K562 (cell line): ENCODE results near the gene PRPSAP1. TPM values are rescaled to one million over a fixed set of nuclear protein-coding genes. Genes with fewer than 3 reads are reported as not detected.

ENCODE experiments used
- ATAC-seq: fragments of 200-7000 bp; cut with Tn5 transposase; 3 replicates; pipeline ENCODE4 v1.9.1; 2020; ENCODE audit warnings: moderate library complexity
- BruUV-seq: library from RNA; stranded (reverse); fragments of 400-500 nt; replicated peaks from 2 replicates; lab custom pipeline; 2021; lab: Mats Ljungman, UMichigan
- CTCF ChIA-PET: fragments of 300-600 bp; formaldehyde crosslinking; extraction: SDS; loops from one replicate; lab custom pipeline; 2021; ENCODE audit warnings: low intra/inter-chr PET ratio; lab: Yijun Ruan, JAX
- POLR2A ChIA-PET: fragments of 300-600, 350-650 bp; sonication (Branson Sonifier 250); formaldehyde crosslinking; extraction: SDS; loops from one replicate; lab custom pipeline; 2021; ENCODE audit warnings: antibody characterized with exemption, inconsistent platforms; lab: Yijun Ruan, JAX
- DNase-seq, 4 experiments: peaks; one replicate each; pipeline versions ENCODE4 v3.0.0 to v3.0.0-alpha.2; 2011 to 2018; ENCODE audit warnings: low spot score in 3 of 4, mixed read lengths in 3 of 4; ENCODE audit errors: extremely low read depth in 1 of 4
- FAIRE-seq: peaks from 2 replicates; lab custom pipeline; 2011; peaks lifted over from hg19 to GRCh38; lab: Jason Lieb, UNC
- H2AFZ ChIP-seq: 2 replicates; pipeline ENCODE4 v1.6.0; 2011; ENCODE audit warnings: low read depth, low read length, control low read depth, inconsistent platforms
- H3K27ac ChIP-seq: fragments of 200-600 bp; 3 replicates; pipeline ENCODE4 v1.8.0; 2011; ENCODE audit warnings: low read depth, mild to moderate bottlenecking, control low read depth, inconsistent platforms, low read length, moderate library complexity, mixed read lengths; ENCODE audit errors: extremely low read depth
- H3K27me3 ChIP-seq, 2 experiments: fragments of 300-600 bp in 1 of 2; 2 replicates in 1 of 2; 3 replicates in 1 of 2; pipeline versions ENCODE4 v1.6.0 to v1.8.0; 2011; ENCODE audit warnings: inconsistent platforms in 2 of 2, low read length in 2 of 2, mild to moderate bottlenecking in 1 of 2, mixed read lengths in 1 of 2, moderate library complexity in 1 of 2; ENCODE audit not compliant: control insufficient read depth in 2 of 2, insufficient read depth in 2 of 2
- H3K36me3 ChIP-seq: fragments of 300-600 bp; 3 replicates; pipeline ENCODE4 v1.8.0; 2011; ENCODE audit warnings: mild to moderate bottlenecking, low read length, inconsistent platforms; ENCODE audit not compliant: control insufficient read depth, insufficient read depth
- H3K4me1 ChIP-seq, 2 experiments: fragments of 200-600 bp in 1 of 2; replicated peaks in 1 of 2; 2 replicates in 1 of 2; 3 replicates in 1 of 2; pipeline versions ENCODE4 v1.5.1 to v1.8.0; 2011; ENCODE audit warnings: inconsistent platforms in 2 of 2, low read length in 2 of 2, mild to moderate bottlenecking in 1 of 2, mixed read lengths in 1 of 2, moderate library complexity in 1 of 2; ENCODE audit not compliant: control insufficient read depth in 2 of 2, insufficient read depth in 2 of 2
- H3K4me2 ChIP-seq: 2 replicates; pipeline ENCODE4 v1.6.1; 2011; ENCODE audit warnings: low read length, control low read depth, inconsistent platforms, mixed read lengths; ENCODE audit not compliant: insufficient read depth
- H3K4me3 ChIP-seq: fragments of 200-600 bp; sonication (generic), shearing (Covaris generic); 2 replicates; pipeline ENCODE4 v1.5.1; 2016; ENCODE audit warnings: control low read depth, inconsistent platforms
- H3K79me2 ChIP-seq: fragments of 200-600 bp; 3 replicates; pipeline ENCODE4 v1.8.0; 2011; ENCODE audit warnings: low read length, inconsistent platforms; ENCODE audit not compliant: control insufficient read depth, insufficient read depth
- H3K9ac ChIP-seq, 2 experiments: 2 replicates each; pipeline versions ENCODE4 v1.6.0 to v1.6.1; 2011; ENCODE audit warnings: low read depth in 2 of 2, low read length in 2 of 2, control low read depth in 1 of 2, inconsistent platforms in 1 of 2, mild to moderate bottlenecking in 1 of 2, mixed read lengths in 1 of 2; ENCODE audit not compliant: insufficient read depth in 1 of 2
- H3K9me1 ChIP-seq: one replicate; pipeline ENCODE4 v1.6.0; 2011; ENCODE audit warnings: inconsistent platforms, mild to moderate bottlenecking, low read length, moderate library complexity; ENCODE audit not compliant: control insufficient read depth, insufficient read depth
- H3K9me3 ChIP-seq: replicated peaks from 2 replicates; pipeline ENCODE4 v1.5.1; 2011; ENCODE audit warnings: low read depth, low read length, inconsistent platforms; ENCODE audit not compliant: control insufficient read depth, insufficient read depth
- H4K20me1 ChIP-seq: replicated peaks from 2 replicates; pipeline ENCODE4 v1.6.1; 2011; ENCODE audit warnings: low read length, inconsistent platforms, mixed read lengths; ENCODE audit not compliant: control insufficient read depth, insufficient read depth
- E2F4 ChIP-seq: sonication (generic); formaldehyde crosslinking; IDR thresholded peaks from 2 replicates; pipeline ENCODE4 v1.8.0; 2022; ENCODE audit warnings: mild to moderate bottlenecking, low read depth, missing genetic modification reagents
- GATAD2B ChIP-seq: fragments of 450-650 bp; IDR thresholded peaks from 2 replicates; pipeline ENCODE4 v1.6.1; 2017; ENCODE audit warnings: mild to moderate bottlenecking, borderline replicate concordance
- MED1 ChIP-seq: sonication (generic); formaldehyde crosslinking; IDR thresholded peaks from 2 replicates; pipeline ENCODE4 v1.8.1; 2023; ENCODE audit warnings: missing genetic modification reagents, borderline replicate concordance
- MXI1 ChIP-seq: IDR thresholded peaks from 2 replicates; pipeline ENCODE4 v1.6.1; 2011; ENCODE audit warnings: low read depth, mild to moderate bottlenecking, improper control_type of control experiment, low read length
- PHB2 ChIP-seq: fragments of 450-650 bp; IDR thresholded peaks from 2 replicates; pipeline ENCODE4 v1.6.1; 2017; ENCODE audit warnings: low read depth
- THRA ChIP-seq: fragments of 450-650 bp; IDR thresholded peaks from 2 replicates; pipeline ENCODE4 v1.6.1; 2017; ENCODE audit warnings: mild to moderate bottlenecking, moderate library complexity
- TRIM28 ChIP-seq: fragments of 450-650 bp; IDR thresholded peaks from 2 replicates; pipeline ENCODE4 v1.6.1; 2017
- ZBTB33 ChIP-seq: sonication (generic); formaldehyde crosslinking; IDR thresholded peaks from 2 replicates; pipeline ENCODE4 v1.8.1; 2023; ENCODE audit warnings: mild to moderate bottlenecking, missing genetic modification reagents
- ZNF121 ChIP-seq: sonication (generic); formaldehyde crosslinking; conservative IDR thresholded peaks from 2 replicates; pipeline ENCODE4 v1.8.0; 2022; ENCODE audit warnings: missing genetic modification reagents
- WGBS: fragments of 100-300 bp; shearing (Covaris generic); methylation state at CpG from one replicate; pipeline ENCODE4 v1.1.6; 2016; ENCODE audit warnings: low coverage, mixed read lengths; ENCODE audit not compliant: insufficient coverage; ENCODE audit errors: missing lambda C conversion rate; 5-methylcytosine and 5-hydroxymethylcytosine counted together
- in situ Hi-C: fragments of 300-500 bp; cut with MboI; formaldehyde crosslinking; loops from 4 replicates; pipeline ENCODE4 v1.15.0; 2018; ENCODE audit warnings: inconsistent platforms, mixed read lengths
- intact Hi-C: fragments of 100-400 bp; cut with micrococcal nuclease; formaldehyde crosslinking; loops from 2 replicates; pipeline ENCODE4 v1.14.2; 2022
- polyA plus RNA-seq, 8 experiments: library from polyadenylated mRNA; depleted of rRNA in 4 of 8; stranded (reverse) in 5 of 8; unstranded in 3 of 8; fragments of >200 nt; fragmentation: Nextera tagmentation in 2 of 8; fragmentation: Illumina TruSeq in 1 of 8; extraction: Ambion mirVana in 2 of 8; extraction: Trizol in 1 of 8; gene quantifications; 2 replicates each; pipeline versions ENCODE4 v1.2.1 to v1.2.3, GENCODE V29; 2011 to 2014; ENCODE audit warnings: inconsistent platforms in 1 of 8, missing spikeins in 1 of 8
- total RNA-seq, 7 experiments: library from RNA; depleted of rRNA in 6 of 7; stranded (reverse); fragments of >200 nt in 6 of 7; fragmentation: Illumina TruSeq in 2 of 7; extraction: Trizol in 2 of 7; gene quantifications; 2 replicates each; pipeline versions ENCODE4 v1.2.1 to v1.2.3, GENCODE V29; 2011 to 2021; ENCODE audit warnings: low replicate concordance in 1 of 7

The PRPSAP1 gene
- total and polyA plus RNA-seq, 9 of the 15 experiments (the other 6 are each of a cell fraction or from before 2014, with no cell fraction given), result 21.9 to 77.1 (median 40.8) TPM

- no peak for TF ChIP-seq ZBTB33 (CRISPR knock-in tag)
- TF ChIP-seq GATAD2B, result no peak
- TF ChIP-seq, all 486 proteins: peak for 0
These were observed 36.2 kb downstream of the PRPSAP1 start (continued) for GRCh38 chr17:76317535-76317934.

GRCh38 chr17:76314392-76315227 lies 39.1 kb downstream of the PRPSAP1 start:
- peaks cover 54% of the 10 kb centered on the region for H3K36me3 ChIP-seq

More at GRCh38 chr17:76314392-76315227, 39.1 kb downstream of the PRPSAP1 start:
- no peak for TF ChIP-seq THRA
- TF ChIP-seq E2F4 (CRISPR knock-in tag), result no peak
- no peak for TF ChIP-seq PHB2
- TF ChIP-seq TRIM28, result no peak
- TF ChIP-seq MED1 (CRISPR knock-in tag), result no peak
- peak; percentile 80 for TF ChIP-seq ZNF121 (CRISPR knock-in tag)
- TF ChIP-seq MXI1, result no peak
- H3K4me1 ChIP-seq, result no peaks in the 10 kb centered on the region; a peak in 1 of 5 replicates
- H2AFZ ChIP-seq, result no peak overlapping the region
- intact Hi-C loops, result no loop called here
- no TSS peak for BruUV-seq
- POLR2A ChIA-PET, result no interaction called here
- ATAC-seq (no peak), DNase-seq (no peak), FAIRE-seq (no peak)
- H3K9ac ChIP-seq, result peak overlapping the region in 1 of 2 experiments; percentile 69; a peak in 1 of 4 replicates
- no peak overlapping the region for H3K4me3 ChIP-seq
- in situ Hi-C loops, result no loop called here
- H4K20me1 ChIP-seq, result no peaks in the 10 kb centered on the region
- no peaks in the 10 kb centered on the region for H3K27me3 ChIP-seq
- no peak overlapping the region for H3K27ac ChIP-seq
- no peaks in the 10 kb centered on the region for H3K9me3 ChIP-seq
- no peaks in the 10 kb centered on the region for H3K9me1 ChIP-seq
- CTCF ChIA-PET, result no interaction called here
- WGBS, result 91% methylated on average over 15 of the region's 15 CpGs
- no peaks in the 10 kb centered on the region for H3K79me2 ChIP-seq
- H3K4me2 ChIP-seq, result no peak overlapping the region
